VCaP (cell line): Measurements from ENCODE around the gene ACRV1.

Experiments
- H3K27ac ChIP-seq: fragments of 450-650 bp; 2 replicates; pipeline ENCODE4 v1.5.1; 2017
- CTCF ChIP-seq: fragments of 450-650 bp; conservative IDR thresholded peaks from 2 replicates; pipeline ENCODE4 v1.5.1; 2017; ENCODE audit warnings: mild to moderate bottlenecking, moderate library complexity

ACRV1 gene

GRCh38 chr11:125649465-125650166 is 31.0 kb downstream of the ACRV1 start:
- no peak overlapping the region for H3K27ac ChIP-seq
- TF ChIP-seq CTCF, result no peak

GRCh38 chr11:125645871-125646270 is 34.8 kb downstream of the ACRV1 start:
- H3K27ac ChIP-seq, result no peak overlapping the region
- TF ChIP-seq CTCF, result no peak

GRCh38 chr11:125638315-125638714 is 42.3 kb downstream of the ACRV1 start:
- no peak overlapping the region for H3K27ac ChIP-seq
- TF ChIP-seq CTCF, result no peak

- H3K27ac ChIP-seq, result no peak overlapping the region
- TF ChIP-seq CTCF, result no peak
These were observed 42.8 kb downstream of the ACRV1 start for GRCh38 chr11:125637840-125638239.

GRCh38 chr11:125627236-125627910 is 53.3 kb downstream of the ACRV1 start:
- no peak for TF ChIP-seq CTCF
- H3K27ac ChIP-seq, result peak overlapping the region; percentile 96

GRCh38 chr11:125626288-125626950 is 54.2 kb downstream of the ACRV1 start:
- TF ChIP-seq CTCF, result peak; percentile 65
- H3K27ac ChIP-seq, result peak overlapping the region; percentile 96

GRCh38 chr11:125625630-125626287 is 54.9 kb downstream of the ACRV1 start:
- peak overlapping the region; percentile 96 for H3K27ac ChIP-seq
- no peak for TF ChIP-seq CTCF
